NT2/D1 (cell line): ENCODE measurements around the gene ATF3.

Source experiments
- DNase-seq: peaks from one replicate; pipeline ENCODE4 v3.0.0-alpha.2; 2011; ENCODE audit warnings: low read depth, low spot score
- H3K27me3 ChIP-seq: 2 replicates; pipeline ENCODE4 v1.6.0; 2011; ENCODE audit warnings: mild to moderate bottlenecking; ENCODE audit not compliant: insufficient read length, insufficient read depth
- H3K36me3 ChIP-seq: 2 replicates; pipeline ENCODE4 v1.6.1; 2011; ENCODE audit warnings: mild to moderate bottlenecking, low read length, mixed read lengths; ENCODE audit not compliant: insufficient read depth, insufficient read length
- H3K4me1 ChIP-seq: 2 replicates; pipeline ENCODE4 v1.5.1; 2011; ENCODE audit not compliant: insufficient read depth, insufficient read length
- H3K4me3 ChIP-seq: 2 replicates; pipeline ENCODE4 v1.5.1; 2011; ENCODE audit warnings: low read depth; ENCODE audit not compliant: insufficient read length
- H3K9ac ChIP-seq: 2 replicates; pipeline ENCODE4 v1.6.0; 2011; ENCODE audit warnings: low read depth; ENCODE audit not compliant: insufficient read length
- H3K9me3 ChIP-seq: 2 replicates; pipeline ENCODE4 v1.5.1; 2011; ENCODE audit warnings: mild to moderate bottlenecking, low read length; ENCODE audit not compliant: insufficient read depth
- SUZ12 ChIP-seq: IDR thresholded peaks from 2 replicates; pipeline ENCODE4 v1.6.1; 2011; ENCODE audit not compliant: insufficient read length, insufficient read depth; ENCODE audit errors: extremely low read depth
- YY1 ChIP-seq: IDR thresholded peaks from 2 replicates; pipeline ENCODE4 v1.6.1; 2011; ENCODE audit not compliant: insufficient read length, insufficient read depth
- ZNF274 ChIP-seq: IDR thresholded peaks from 2 replicates; pipeline ENCODE4 v1.6.1; 2011; ENCODE audit warnings: mild to moderate bottlenecking, low read depth, low read length

Gene ATF3

GRCh38 chr1:212608392-212608958, at the start of gene ATF3:
Gene ATF3 (plus strand): TSS chr1:212608761. CDS start chr1:212615022, 6,261 bp downstream.
- Histone ChIP-seq H3K9ac (peak within 1 kb of the TSS; percentile 90), H3K36me3 (peaks cover 7% of the 10 kb centered on the region), H3K9me3 (no peaks in the 10 kb centered on the region), H3K4me1 (peaks cover 8% of the 10 kb centered on the region), H3K27me3 (peaks cover 46% of the 10 kb centered on the region), H3K4me3 (peak within 1 kb of the TSS; percentile 84)
- TF ChIP-seq ZNF274 (no peak), YY1 (no peak), SUZ12 (no peak)
- DNase-seq, result peak; percentile 99

- H3K36me3 ChIP-seq, result no peaks in the 10 kb centered on the region
- H3K4me1 ChIP-seq, result no peaks in the 10 kb centered on the region
- no peaks in the 10 kb centered on the region for H3K27me3 ChIP-seq
- no peak for TF ChIP-seq YY1
- H3K4me3 ChIP-seq, result no peak overlapping the region
- DNase-seq, result no peak
- no peaks in the 10 kb centered on the region for H3K9me3 ChIP-seq
- H3K9ac ChIP-seq, result no peak overlapping the region
Observed at GRCh38 chr1:212559929-212560328, 48.6 kb upstream of the ATF3 start.

- TF ChIP-seq ZNF274, result no peak
- no peak for TF ChIP-seq YY1
- no peak for TF ChIP-seq SUZ12
- no peaks in the 10 kb centered on the region for H3K36me3 ChIP-seq
- H3K4me3 ChIP-seq, result no peak overlapping the region
- no peaks in the 10 kb centered on the region for H3K27me3 ChIP-seq
- H3K4me1 ChIP-seq, result no peaks in the 10 kb centered on the region
- DNase-seq, result no peak
- H3K9me3 ChIP-seq, result no peaks in the 10 kb centered on the region
- H3K9ac ChIP-seq, result no peak overlapping the region
Observed at GRCh38 chr1:212560933-212561460, 47.6 kb upstream of the ATF3 start.

GRCh38 chr1:212561501-212561931, 47.0 kb upstream of the ATF3 start:
- no peaks in the 10 kb centered on the region for H3K36me3 ChIP-seq
- DNase-seq, result no peak
- H3K27me3 ChIP-seq, result no peaks in the 10 kb centered on the region
- peaks cover 3% of the 10 kb centered on the region for H3K4me1 ChIP-seq
- no peak overlapping the region for H3K4me3 ChIP-seq
- H3K9ac ChIP-seq, result no peak overlapping the region
- H3K9me3 ChIP-seq, result no peaks in the 10 kb centered on the region
- TF ChIP-seq YY1 (no peak), ZNF274 (no peak), SUZ12 (no peak)

DNA sequence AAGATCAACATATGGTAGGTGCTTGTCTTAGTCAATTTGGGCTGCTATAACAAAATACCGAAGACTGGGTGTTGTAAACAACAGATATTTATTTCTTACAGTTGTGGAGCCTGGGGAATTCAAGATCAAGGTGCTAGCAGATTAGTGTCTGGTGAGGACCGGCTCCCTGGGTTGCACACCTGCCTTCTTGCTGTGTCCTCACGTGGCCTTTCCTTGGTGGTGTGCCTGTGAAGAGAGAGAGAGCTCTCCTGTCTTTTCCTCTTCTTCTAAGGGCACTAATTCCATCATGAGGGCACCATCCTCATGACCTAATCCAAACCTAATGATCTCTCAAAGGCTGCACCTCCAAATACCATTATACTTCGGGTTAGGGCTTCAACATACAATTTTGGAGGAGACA, 45.8 kb upstream of the ATF3 start:
- TF ChIP-seq YY1, result no peak
- TF ChIP-seq ZNF274, result no peak
- TF ChIP-seq SUZ12, result no peak
- Histone ChIP-seq H3K9ac (no peak overlapping the region), H3K27me3 (no peaks in the 10 kb centered on the region), H3K9me3 (no peaks in the 10 kb centered on the region), H3K4me1 (peaks cover 6% of the 10 kb centered on the region), H3K36me3 (no peaks in the 10 kb centered on the region), H3K4me3 (no peak overlapping the region)
- DNase-seq, result no peak

GRCh38 chr1:212565079-212565478, 43.5 kb upstream of the ATF3 start:
- H3K9me3 ChIP-seq, result no peaks in the 10 kb centered on the region
- H3K36me3 ChIP-seq, result no peaks in the 10 kb centered on the region
- no peak overlapping the region for H3K9ac ChIP-seq
- H3K4me3 ChIP-seq, result no peak overlapping the region
- H3K27me3 ChIP-seq, result no peaks in the 10 kb centered on the region
- DNase-seq, result no peak
- no peak for TF ChIP-seq SUZ12
- no peak for TF ChIP-seq ZNF274
- TF ChIP-seq YY1, result no peak
- peaks cover 6% of the 10 kb centered on the region for H3K4me1 ChIP-seq

GRCh38 chr1:212565571-212566305, 42.8 kb upstream of the ATF3 start:
- Histone ChIP-seq H3K9ac (no peak overlapping the region), H3K36me3 (no peaks in the 10 kb centered on the region), H3K27me3 (no peaks in the 10 kb centered on the region), H3K4me1 (peaks cover 6% of the 10 kb centered on the region), H3K4me3 (no peak overlapping the region), H3K9me3 (no peaks in the 10 kb centered on the region)
- DNase-seq, result no peak
- no peak for TF ChIP-seq SUZ12
- no peak for TF ChIP-seq ZNF274
- no peak for TF ChIP-seq YY1
